LNCaP clone FGC (cell line): ENCODE measurements around the gene ZGPAT.

ENCODE experiments used
- DNase-seq: peaks from one replicate; pipeline ENCODE4 v3.0.0-alpha.2; 2011; ENCODE audit warnings: low read depth
- H3K4me3 ChIP-seq: 2 replicates; pipeline ENCODE4 v1.5.1; 2011; ENCODE audit warnings: mild to moderate bottlenecking, low read depth, low read length, control low read depth
- TF ChIP-seq, protein P1 (sequence below): IDR thresholded peaks from 2 replicates; pipeline ENCODE4 v1.5.1; 2012; ENCODE audit warnings: mild to moderate bottlenecking; ENCODE audit not compliant: control insufficient read depth, insufficient read depth; ENCODE audit errors: extremely low read depth

The ZGPAT gene

GRCh38 chr20:63755933-63756647, 48.3 kb downstream of the ZGPAT start:
- TF ChIP-seq, protein P1, sequence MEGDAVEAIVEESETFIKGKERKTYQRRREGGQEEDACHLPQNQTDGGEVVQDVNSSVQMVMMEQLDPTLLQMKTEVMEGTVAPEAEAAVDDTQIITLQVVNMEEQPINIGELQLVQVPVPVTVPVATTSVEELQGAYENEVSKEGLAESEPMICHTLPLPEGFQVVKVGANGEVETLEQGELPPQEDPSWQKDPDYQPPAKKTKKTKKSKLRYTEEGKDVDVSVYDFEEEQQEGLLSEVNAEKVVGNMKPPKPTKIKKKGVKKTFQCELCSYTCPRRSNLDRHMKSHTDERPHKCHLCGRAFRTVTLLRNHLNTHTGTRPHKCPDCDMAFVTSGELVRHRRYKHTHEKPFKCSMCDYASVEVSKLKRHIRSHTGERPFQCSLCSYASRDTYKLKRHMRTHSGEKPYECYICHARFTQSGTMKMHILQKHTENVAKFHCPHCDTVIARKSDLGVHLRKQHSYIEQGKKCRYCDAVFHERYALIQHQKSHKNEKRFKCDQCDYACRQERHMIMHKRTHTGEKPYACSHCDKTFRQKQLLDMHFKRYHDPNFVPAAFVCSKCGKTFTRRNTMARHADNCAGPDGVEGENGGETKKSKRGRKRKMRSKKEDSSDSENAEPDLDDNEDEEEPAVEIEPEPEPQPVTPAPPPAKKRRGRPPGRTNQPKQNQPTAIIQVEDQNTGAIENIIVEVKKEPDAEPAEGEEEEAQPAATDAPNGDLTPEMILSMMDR, result no peak
- H3K4me3 ChIP-seq, result no peak overlapping the region
- no peak for DNase-seq

DNA sequence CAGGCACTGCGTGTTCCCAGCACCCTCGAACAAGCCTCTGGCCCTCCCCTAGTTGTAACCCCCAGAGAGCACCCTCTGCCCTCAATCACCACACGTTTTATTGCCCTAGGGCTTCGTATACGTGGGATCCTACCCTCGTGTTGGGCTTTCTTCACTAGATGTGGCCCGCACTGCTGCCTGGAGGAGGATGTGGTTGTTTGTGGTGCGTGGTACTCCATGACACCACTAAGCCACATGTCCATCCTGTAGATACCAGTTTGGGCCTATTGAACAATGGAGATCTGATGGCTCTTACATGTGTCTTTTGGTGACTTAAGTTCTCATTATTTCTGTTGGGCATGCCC, 48.8 kb downstream of the ZGPAT start:
- no peak for DNase-seq
- TF ChIP-seq, protein P1, result no peak
- no peak overlapping the region for H3K4me3 ChIP-seq

GRCh38 chr20:63758152-63758551, 50.3 kb downstream of the ZGPAT start:
- H3K4me3 ChIP-seq, result no peak overlapping the region
- DNase-seq, result no peak
- TF ChIP-seq, protein P1, result no peak

GRCh38 chr20:63759377-63759901, 51.6 kb downstream of the ZGPAT start:
- TF ChIP-seq, protein P1, result no peak
- DNase-seq, result no peak
- no peak overlapping the region for H3K4me3 ChIP-seq

DNA sequence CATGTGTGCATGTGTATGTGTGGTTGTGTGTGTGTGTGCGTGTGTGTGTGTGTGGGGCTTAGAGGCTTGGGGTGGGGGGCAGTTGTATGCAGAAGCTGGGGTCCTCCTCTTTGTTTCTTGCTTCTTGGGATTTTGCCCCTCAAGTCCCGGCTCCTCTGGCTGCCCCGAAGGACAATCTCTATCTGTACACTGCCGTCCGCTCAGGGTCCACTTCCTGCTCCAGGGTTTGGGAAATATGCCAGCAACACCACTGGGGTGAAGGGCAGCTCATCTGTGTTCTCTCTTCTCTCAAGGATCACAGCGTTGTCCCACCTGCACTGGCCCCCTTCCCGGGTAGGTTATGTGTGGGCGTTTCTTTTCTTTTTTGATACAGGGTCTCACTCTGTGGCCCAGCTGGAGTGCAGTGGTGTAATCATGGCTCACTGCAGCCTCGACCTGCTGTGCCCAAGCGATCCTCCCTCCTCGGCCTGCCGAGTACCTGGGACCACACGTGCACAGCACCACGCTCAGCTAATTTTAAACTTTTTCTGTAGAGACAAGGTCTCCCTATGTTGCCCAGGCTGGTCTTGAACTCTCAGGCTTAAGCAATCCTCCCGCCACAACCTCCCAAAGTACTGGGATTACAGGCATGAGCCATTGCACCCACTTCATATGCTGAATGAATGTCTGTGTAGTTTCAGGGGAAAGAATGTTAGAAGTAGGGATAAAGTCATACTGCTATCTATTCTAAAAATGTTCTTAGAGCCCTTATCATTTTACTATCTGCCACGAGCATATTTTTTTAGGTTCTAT, 57.4 kb downstream of the ZGPAT start:
- no peak for DNase-seq
- TF ChIP-seq, protein P1, result no peak

GRCh38 chr20:63765902-63766301, 58.1 kb downstream of the ZGPAT start:
- no peak for DNase-seq
- TF ChIP-seq, protein P1, result no peak
- no peak overlapping the region for H3K4me3 ChIP-seq

More for the DNA sequence above, 57.4 kb downstream of the ZGPAT start:
- H3K4me3 ChIP-seq, result no peak overlapping the region
